ENCODE data around the gene SPEG. TPM values are rescaled to one million over a fixed set of nuclear protein-coding genes. Genes with fewer than 3 reads are reported as not detected.

SPEG gene
- total and polyA plus RNA-seq, 2 of the 8 experiments (the other 6 are each of a cell fraction or from before 2014, with no cell fraction given): 19.9 to 32.0 TPM

DNA sequence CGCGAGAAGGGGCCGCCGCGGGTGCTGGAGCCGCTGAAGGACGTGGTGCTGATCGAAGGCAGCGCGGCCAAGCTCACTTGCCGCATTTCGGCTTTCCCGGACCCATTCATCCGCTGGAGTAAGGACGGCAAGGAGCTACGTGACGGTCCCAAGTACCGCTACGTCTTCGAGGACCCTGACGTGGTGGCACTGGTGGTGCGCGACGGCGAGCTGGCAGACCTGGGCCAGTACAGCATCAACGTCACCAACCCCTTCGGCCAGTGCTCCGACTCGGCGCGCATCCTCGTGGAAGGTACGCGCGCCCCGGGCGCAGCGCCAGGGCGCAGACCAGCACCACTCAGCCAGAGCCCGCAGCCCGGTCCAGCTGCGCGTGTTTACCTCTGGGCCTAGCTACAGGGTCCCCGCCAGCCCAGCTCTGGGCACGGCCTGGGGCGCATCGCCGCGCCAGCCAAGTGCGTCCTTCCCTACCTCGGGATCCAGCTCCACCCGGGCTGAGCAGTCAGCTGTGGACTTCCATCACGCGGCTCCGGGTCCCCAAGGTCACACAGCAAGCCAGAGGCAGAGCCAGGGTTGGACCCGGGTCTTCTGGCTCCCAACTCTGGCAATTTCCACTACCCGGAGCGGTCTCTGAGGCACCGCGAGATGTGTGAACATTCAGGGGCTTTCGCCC lies 62.3 kb downstream of the SPEG start (continued):
- TF ChIP-seq TCF12 (IDR thresholded peaks at IDR 0.05; ENCODE audit: low read depth, low read length) (no peak), ASH2L (IDR thresholded peaks at IDR 0.05; ENCODE audit: low read length) (no peak), CTCF (IDR thresholded peaks at IDR 0.05; ENCODE audit: control extremely low read depth in 1 of 3, insufficient read depth in 1 of 3, low read depth in 1 of 3, low read length in 3 of 3) (peak in 1 of 3 experiments; percentile 6; a peak in 1 of 4 replicates), RNF2 (IDR thresholded peaks at IDR 0.05; ENCODE audit: borderline replicate concordance, low read depth, low read length, missing control alignments, poor library complexity, severe bottlenecking) (peak; percentile 59), GTF2F1 (IDR thresholded peaks at IDR 0.05; ENCODE audit: borderline replicate concordance, low read depth, low read length) (no peak), SRF (IDR thresholded peaks at IDR 0.05; ENCODE audit: low read depth, low read length) (no peak), KDM5A (IDR thresholded peaks at IDR 0.05; ENCODE audit: low read length) (no peak), CHD2 (IDR thresholded peaks at IDR 0.05; ENCODE audit: low read length) (no peak), JUND (IDR thresholded peaks at IDR 0.05; ENCODE audit: low read length) (no peak), GABPA (IDR thresholded peaks at IDR 0.05; ENCODE audit: borderline replicate concordance, insufficient read depth, low read length) (0 out of 2 replicates have a peak, but pooled peaks have one; percentile 41), POLR2AphosphoS5 (IDR thresholded peaks at IDR 0.05; ENCODE audit: low read depth, low read length) (no peak), HDAC6 (IDR thresholded peaks at IDR 0.05; ENCODE audit: low read depth, low read length) (no peak), SAP30 (IDR thresholded peaks at IDR 0.05; ENCODE audit: insufficient read depth, insufficient replicate concordance, low read length) (no peak), SUZ12 (IDR thresholded peaks at IDR 0.05; ENCODE audit: low read length) (peak; percentile 92), EGR1 (IDR thresholded peaks at IDR 0.05; ENCODE audit: borderline replicate concordance, low read depth, low read length) (no peak), YY1 (IDR thresholded peaks at IDR 0.05; ENCODE audit: low read depth, low read length) (no peak), CTBP2 (IDR thresholded peaks at IDR 0.05; ENCODE audit: borderline replicate concordance, insufficient read depth, insufficient read length, low read length) (no peak)
- TF ChIP-seq, protein P1, sequence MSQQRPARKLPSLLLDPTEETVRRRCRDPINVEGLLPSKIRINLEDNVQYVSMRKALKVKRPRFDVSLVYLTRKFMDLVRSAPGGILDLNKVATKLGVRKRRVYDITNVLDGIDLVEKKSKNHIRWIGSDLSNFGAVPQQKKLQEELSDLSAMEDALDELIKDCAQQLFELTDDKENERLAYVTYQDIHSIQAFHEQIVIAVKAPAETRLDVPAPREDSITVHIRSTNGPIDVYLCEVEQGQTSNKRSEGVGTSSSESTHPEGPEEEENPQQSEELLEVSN (IDR thresholded peaks at IDR 0.05): no peak
- TF ChIP-seq, protein P2, sequence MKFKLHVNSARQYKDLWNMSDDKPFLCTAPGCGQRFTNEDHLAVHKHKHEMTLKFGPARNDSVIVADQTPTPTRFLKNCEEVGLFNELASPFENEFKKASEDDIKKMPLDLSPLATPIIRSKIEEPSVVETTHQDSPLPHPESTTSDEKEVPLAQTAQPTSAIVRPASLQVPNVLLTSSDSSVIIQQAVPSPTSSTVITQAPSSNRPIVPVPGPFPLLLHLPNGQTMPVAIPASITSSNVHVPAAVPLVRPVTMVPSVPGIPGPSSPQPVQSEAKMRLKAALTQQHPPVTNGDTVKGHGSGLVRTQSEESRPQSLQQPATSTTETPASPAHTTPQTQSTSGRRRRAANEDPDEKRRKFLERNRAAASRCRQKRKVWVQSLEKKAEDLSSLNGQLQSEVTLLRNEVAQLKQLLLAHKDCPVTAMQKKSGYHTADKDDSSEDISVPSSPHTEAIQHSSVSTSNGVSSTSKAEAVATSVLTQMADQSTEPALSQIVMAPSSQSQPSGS (IDR thresholded peaks at IDR 0.05; ENCODE audit: low read length): no peak
